Measurements from ENCODE around the gene MYADM. TPM values are rescaled to one million over a fixed set of nuclear protein-coding genes. Genes with fewer than 3 reads are reported as not detected.

Gene MYADM
- total and polyA plus RNA-seq, 2 of the 13 experiments (the other 11 are each of a cell fraction or from before 2014, with no cell fraction given), result 19.9 to 38.1 TPM

DNA sequence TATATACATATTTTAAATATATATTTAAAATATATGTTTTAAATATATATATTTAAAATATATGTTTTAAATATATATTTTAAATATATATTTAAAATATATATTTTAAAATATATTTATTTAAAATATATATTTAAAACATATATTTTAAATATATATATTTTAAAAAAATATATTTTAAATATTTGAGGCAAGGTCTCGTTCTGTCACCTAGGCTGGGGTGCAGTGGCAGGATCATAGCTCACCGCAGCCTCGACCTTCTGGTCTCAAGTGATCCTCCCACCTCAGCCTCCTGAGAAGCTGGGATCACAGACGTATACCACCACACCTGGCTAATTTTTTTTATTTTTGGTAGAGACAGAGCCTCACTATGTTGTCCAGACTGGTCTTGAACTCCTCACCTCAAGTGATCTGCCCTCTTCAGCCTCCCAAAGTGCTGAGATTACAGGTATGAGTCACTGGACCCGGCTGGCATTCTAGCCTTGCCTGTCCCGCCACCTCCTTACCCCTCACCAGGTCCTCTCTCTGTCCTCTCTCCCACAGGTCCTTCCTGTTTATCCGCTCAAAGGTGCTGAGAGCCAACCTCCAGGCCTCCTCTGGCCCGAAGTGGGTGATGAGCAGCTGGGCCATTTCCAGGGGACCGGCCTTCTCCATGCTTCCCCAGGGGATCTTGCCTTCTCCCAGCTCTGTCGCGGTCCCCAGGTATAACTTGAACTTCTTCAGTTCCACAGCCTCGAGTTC lies 44.1 kb upstream of the MYADM start (continued):
- TF ChIP-seq ZNF253 (CRISPR knock-in tag; IDR thresholded peaks at IDR 0.05; ENCODE audit: borderline replicate concordance), result no peak
- no peak for TF ChIP-seq ZNF792 (CRISPR knock-in tag; IDR thresholded peaks at IDR 0.05)
- no peak for TF ChIP-seq MAFG (CRISPR knock-in tag; IDR thresholded peaks at IDR 0.05)
- no peak for TF ChIP-seq FLYWCH1 (CRISPR knock-in tag; IDR thresholded peaks at IDR 0.05)

DNA sequence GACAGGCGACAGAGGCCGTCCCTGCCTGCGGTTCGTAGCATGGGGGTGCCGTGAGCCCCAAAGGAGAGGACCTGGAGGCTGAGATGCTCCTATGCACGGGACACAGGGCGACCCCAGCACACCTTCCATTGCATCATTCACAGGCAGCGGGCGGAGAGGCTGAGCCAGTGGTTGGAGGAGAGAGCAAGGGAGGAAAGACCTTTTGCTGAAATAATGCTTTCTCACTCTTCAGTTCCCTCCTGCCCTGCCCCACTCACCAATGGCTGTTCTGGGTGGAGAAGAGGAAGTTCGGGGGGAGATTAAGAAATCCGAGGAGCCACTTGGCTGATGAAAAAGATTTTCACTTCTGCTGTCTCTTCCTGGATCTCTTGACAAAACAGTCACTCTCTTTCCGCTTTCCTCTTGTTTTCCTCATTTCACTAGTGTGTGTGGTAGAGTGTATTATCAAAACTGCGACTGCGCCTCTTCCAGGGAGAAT lies 43.5 kb upstream of the MYADM start, which contains the start of gene NLRP12:
Gene NLRP12 (minus strand): TSS at position 181 of the 478 bp plus-strand sequence. CDS start 140 bp downstream, at position 41.
- H3K27me3 ChIP-seq (ENCODE audit: control insufficient read depth in 1 of 2, insufficient read depth in 2 of 2, low read length in 2 of 2), result 0 out of 5 replicates have a peak, but pooled peaks cover 0 to 6% of the 10 kb centered on the region in 2 experiments
- H3K4me1 ChIP-seq (ENCODE audit: insufficient read depth, low read length), result peaks cover 18% of the 10 kb centered on the region
- FAIRE-seq, result no peak
- DNase-seq (ENCODE audit: low spot score), result no peak
- in situ Hi-C loops (cut with HindIII; ENCODE audit: extremely low pct_ligation_motif_present, low pct_unique_long_range_greater_than_20kb) (no loop called here), intact Hi-C loops (cut with micrococcal nuclease; ENCODE audit: unreplicated experiment) (no loop called here)
- ChIA-PET CTCF (ENCODE audit: low intra/inter-chr PET ratio, low total read pairs) (no interaction called here), POLR2A (no interaction called here)
- no peak within 1 kb of the TSS for H3K27ac ChIP-seq (ENCODE audit: extremely low read length, insufficient read depth, low read length)
- H4K20me1 ChIP-seq (ENCODE audit: insufficient read depth, low read length), result no peaks in the 10 kb centered on the region
- no peak for TF ChIP-seq SAFB2 (CRISPR knock-in tag; IDR thresholded peaks at IDR 0.05; ENCODE audit: borderline replicate concordance, low read depth)
- TF ChIP-seq, protein P1, sequence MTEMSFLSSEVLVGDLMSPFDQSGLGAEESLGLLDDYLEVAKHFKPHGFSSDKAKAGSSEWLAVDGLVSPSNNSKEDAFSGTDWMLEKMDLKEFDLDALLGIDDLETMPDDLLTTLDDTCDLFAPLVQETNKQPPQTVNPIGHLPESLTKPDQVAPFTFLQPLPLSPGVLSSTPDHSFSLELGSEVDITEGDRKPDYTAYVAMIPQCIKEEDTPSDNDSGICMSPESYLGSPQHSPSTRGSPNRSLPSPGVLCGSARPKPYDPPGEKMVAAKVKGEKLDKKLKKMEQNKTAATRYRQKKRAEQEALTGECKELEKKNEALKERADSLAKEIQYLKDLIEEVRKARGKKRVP (CRISPR knock-in tag; IDR thresholded peaks at IDR 0.05), result peak in 1 of 2 experiments; percentile 67; a peak in 2 of 4 replicates
- peak; percentile 42 for TF ChIP-seq CEBPG (CRISPR knock-in tag; IDR thresholded peaks at IDR 0.05)
- H2AFZ ChIP-seq (ENCODE audit: low read length), result no peak within 1 kb of the TSS
- no peaks in the 10 kb centered on the region for H3K36me3 ChIP-seq (replicated peaks in 1 of 2; ENCODE audit: control insufficient read depth in 1 of 2, insufficient read depth in 2 of 2, low read length in 2 of 2)
- BruUV-seq (replicated peaks), result no TSS peak
- H3K79me2 ChIP-seq (ENCODE audit: insufficient read depth, low read length), result no peaks in the 10 kb centered on the region
- 0 out of 2 replicates have a peak within 1 kb of the TSS, but pooled peaks have one; percentile 23 for H3K4me2 ChIP-seq (ENCODE audit: low read depth, low read length)
- H3K9ac ChIP-seq (ENCODE audit: insufficient read depth, low read depth, low read length), result no peak within 1 kb of the TSS
- no peak within 1 kb of the TSS; a peak in 1 of 6 replicates for H3K4me3 ChIP-seq (replicated peaks in 1 of 3; ENCODE audit: insufficient read depth in 1 of 3, low read depth in 2 of 3, low read length in 3 of 3)
- ATAC-seq, result peak; percentile 38
- WGBS (ENCODE audit: low lambda C conversion rate), result 55% methylated on average over 14 of the region's 14 CpGs
- no peaks in the 10 kb centered on the region for H3K9me3 ChIP-seq (ENCODE audit: low read length)

Measured in HepG2 (cell line).